Measurements from ENCODE around the gene CSTF3.

- TF ChIP-seq EZH2phosphoT487 (IDR thresholded peaks at IDR 0.05; ENCODE audit: insufficient read depth, low read depth) (no peak), EZH2 (IDR thresholded peaks at IDR 0.05; ENCODE audit: insufficient read depth, poor library complexity, severe bottlenecking) (no peak)
Measured at GRCh38 chr11:33197915-33198727, 36.8 kb upstream of the CSTF3 start.

Measured in GM23248 (cell line).